ENCODE results near the gene LRFN2.

The LRFN2 gene

DNA sequence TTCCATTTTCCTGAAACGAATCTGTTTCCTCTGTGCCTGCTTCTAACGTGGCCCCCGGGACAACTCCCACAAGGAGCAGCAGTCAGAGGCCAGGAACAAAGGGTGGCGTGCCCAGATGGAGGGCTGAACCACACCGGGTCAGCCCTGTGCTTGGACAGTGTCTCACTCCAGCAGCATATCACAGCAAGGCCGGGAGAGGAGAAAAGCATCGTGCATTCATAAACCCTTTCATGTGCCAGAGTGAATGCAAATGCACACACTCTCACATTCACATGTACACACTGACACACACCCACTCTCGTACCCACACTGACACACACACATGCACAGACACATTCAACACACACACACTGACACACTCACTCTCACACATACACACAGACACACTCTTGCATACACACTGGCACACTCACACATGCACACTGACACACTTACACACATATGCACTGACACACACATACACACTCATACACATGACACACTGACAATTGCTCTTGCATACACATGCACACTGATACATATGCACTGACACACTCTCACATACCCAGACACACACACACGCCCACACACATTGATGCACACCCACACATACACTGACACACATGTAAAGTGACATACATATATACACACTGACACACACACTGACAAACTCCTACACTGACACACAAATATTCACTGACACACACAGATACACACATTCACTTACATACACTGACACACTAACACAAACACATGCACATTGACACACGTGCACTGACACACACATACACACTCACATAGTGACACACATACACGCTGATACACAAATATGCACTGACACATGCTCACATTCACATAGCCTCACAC, 237.0 kb downstream of the LRFN2 start:
- no peak for DNase-seq (ENCODE audit: low read depth in 2 of 2)

DNA sequence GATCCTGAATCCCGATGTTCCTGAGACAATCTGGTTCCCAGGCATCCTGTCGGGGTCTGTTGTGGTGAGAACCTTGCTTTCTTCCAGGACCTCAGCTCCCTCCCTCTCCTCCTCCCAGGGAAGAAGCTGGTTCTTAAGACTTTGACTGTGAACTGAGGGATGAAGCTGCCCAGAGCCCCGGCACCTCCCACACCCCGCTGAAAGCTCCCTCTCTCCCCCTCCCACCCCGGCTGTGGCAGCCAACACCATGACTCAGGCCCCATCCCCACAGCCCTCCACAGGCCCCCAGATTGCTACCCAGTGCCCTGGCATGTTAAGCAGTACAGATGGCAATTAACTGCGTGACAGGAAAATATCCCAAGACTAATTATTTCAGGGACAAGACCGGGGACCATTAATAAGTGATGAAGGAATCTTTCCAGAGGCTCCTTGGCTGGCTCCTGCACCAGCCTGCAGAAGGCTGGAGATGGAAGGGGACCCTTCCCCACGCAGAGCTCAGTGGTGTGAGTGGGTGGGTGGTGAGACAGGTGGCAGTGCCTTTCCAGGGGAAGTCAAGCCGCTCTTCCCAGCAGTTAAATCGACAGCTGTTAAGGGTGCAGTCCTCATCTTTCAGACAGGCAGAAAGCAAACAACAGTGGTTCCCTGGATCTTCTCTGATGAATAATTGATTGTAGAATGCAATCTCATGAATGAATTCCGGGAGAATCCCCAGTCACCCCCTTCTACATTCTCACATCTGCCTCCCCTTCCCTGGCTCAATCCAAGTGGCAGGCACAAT, 237.9 kb downstream of the LRFN2 start:
- no peak for DNase-seq (ENCODE audit: low read depth in 2 of 2)

DNA sequence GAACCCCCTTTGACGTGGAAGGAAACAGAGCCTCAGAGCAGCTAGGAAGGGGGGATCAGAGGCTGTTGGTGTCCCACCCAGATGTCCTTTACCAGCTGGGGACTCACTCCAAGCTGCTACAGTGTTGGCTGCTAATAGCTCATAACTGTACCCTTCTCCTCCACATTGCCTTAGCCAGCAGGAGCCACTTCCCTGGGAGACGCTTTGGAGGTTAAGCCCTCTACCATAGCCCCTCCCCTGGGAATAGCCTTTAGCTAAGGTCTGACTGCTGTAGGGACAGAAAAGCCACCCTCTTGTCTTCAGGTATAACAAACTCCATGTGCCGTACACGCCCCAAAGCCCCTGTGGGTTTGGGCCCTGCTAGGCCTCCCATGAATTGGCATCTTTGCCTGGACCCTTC, 238.6 kb downstream of the LRFN2 start:
- DNase-seq (ENCODE audit: low read depth in 2 of 2), result no peak

DNA sequence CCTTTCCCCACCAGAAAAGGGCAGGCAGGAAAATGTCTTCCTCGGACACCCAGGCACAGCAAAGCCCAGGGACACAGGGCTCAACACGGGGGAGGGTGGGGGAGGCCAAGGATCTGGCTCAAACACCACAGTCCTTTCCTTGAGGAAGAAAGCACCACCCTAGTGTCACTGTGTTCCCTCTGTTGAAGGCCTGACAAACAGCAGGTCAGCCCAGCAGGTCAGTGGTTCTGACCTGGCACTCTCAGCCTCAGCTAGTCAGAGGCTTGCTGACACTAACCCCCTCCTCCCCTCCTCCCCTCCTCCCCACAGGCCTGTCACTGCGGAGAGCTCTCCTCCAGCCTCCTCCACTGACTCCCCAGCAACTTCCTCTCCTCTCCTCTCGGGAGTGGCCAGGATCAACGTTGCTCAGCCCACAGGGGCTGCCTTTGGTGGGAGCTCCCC, 239.6 kb downstream of the LRFN2 start:
- no peak for DNase-seq (ENCODE audit: low read depth in 2 of 2)

DNA sequence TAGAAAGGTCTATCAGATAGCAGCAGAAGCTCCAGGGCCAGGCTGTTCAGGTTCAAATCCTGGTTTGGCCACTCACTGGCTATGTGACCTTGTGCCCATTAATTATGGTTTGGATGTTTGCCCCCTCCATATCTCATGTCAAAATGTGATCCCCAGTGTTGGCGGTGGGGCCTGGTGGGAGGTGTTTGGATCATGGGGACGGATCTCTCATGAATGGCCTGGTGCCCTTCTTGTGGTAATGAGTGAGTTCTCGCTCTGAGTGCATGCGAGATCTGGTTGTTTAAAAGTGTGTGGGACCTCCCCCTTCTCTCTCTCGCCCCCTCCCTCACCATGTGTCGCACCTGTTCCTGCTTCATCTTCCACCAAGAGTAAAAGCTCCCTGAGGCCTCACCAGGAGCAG, 240.9 kb downstream of the LRFN2 start:
- DNase-seq (ENCODE audit: low read depth in 2 of 2), result no peak

DNA sequence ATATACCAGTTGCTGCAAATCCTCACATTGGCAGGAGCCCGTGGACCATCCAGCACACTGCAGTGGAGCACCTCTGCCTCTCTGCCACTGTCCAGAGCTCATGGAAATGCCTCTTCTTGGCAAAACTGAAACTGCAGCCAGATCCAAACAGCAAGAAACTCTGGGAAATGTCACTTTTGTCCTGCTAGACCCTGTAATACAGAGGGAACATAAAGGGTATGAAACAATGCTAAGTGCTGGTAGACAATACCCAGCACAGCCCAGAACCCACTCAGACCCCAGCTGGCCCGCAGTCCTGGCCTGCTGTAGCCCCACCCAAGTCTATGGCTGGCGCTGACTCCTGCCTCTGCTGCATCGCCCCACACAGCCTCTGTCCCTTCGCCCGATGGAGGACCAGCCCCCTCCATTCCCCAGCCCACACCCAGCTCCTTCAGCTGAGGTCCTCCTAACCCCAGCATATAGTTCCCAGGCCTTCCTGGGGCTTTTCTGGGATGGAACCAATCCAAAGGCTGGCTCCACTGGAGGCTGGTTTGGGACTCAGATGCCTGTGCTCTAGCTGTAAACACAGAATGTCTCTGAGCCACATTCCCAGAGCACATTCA, 242.5 kb downstream of the LRFN2 start:
- no peak for DNase-seq (ENCODE audit: low read depth in 2 of 2)

DNA sequence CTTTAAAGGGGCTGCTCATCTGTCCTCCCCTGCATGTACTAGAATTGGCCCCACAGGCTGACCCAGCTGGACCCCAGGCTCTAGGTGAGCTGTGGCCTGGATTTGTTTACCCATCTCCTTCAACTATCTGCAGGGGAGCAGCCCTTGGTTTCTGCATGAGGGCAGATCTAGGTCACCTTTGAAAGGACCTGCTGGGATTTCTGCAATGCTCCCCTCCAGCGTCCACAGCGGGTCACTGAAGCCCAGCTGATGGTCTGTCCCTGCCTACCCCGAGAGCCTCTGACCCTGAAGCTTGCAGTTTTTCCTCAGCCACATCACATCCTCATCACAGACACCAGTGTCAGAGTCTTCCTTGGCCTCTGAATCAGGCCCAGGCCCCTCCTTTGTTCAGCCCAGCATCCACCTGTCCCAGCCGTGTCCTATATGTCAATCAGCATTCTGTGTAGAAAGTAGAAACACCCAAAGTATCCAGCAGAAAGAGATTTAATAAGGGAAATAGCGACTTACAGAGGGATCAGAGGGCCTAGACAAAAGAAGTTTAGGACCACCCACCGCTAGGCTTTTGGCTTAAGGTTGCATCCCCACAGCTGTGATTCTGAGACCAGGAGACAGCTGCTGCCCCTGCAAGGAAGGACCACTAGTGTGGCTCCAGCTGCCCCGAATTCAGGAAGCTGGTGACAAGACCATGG, 243.1 kb downstream of the LRFN2 start:
- no peak for DNase-seq (ENCODE audit: low read depth in 2 of 2)

DNA sequence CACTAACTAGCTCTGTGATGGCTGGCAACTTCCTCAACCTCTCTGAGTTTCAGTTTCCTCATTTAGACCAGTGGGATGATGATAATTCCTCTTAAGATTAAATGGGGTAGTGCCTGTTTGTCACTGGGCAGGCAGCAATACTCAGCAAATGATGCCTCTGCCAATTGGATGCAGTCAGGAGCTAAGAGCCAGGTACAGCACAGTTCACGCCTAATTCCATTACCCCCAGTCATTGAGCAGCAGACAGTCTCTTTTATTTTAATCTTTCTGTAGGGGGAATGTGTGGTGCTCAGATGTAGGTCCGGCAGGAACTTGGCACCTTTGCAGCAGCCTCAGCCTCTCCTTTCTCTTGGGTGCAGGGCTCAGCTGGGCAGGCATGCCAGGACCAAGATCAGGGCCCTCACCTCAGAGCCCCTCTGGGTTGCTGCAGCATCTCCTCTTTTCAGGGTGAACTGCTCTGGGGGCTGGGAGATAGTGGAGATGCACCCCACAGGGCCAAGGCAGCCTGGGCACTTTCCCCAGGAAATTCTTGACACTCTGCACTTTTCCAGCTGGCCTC, 243.8 kb downstream of the LRFN2 start:
- no peak for DNase-seq (ENCODE audit: low read depth in 2 of 2)

DNA sequence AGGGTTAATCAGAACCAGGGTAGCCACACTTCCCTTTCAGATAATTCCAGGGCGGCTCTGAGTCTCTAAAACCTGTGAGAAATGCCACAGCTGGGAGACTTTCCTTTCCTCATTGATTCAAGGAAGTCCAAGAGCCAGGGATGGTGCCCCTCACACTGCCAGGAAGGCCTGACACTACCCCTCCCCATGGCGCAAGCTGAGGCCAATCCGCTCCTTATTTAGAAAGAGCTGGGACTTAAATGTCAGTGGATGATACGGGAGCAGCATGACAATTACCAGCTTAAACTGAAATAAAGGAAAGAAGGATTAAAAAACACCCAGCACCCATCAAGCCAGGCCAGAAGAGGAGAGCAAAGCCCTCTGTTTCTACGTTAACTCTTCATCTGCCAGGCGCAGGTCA, 244.4 kb downstream of the LRFN2 start:
- no peak for DNase-seq (ENCODE audit: low read depth in 2 of 2)

DNA sequence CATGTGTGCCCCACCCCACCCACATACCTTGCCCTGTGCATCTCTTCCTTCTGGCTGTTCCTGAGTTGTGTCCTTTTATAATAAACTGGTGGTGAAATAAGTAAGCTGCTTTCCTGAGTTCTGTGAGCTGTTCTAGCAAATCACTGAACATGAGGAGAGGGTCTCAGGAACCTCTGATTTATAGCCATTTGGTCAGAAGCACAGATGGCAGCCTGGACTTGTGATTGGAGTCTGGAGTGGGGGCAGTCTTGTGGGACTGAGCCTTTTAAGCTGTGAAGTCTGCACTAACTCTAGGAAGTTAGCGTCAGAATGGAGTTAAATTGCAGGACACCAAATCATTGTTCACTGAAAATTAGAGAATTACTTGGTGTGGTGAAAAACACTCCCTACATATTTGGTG, 245.4 kb downstream of the LRFN2 start:
- no peak for DNase-seq (ENCODE audit: low read depth in 2 of 2)

Measured in stimulated activated CD4-positive, alpha-beta T cell treated with anti-CD3 and anti-CD28 coated beads, Interleukin-12 subunit alpha, Interleukin-12 subunit beta, amount 100 ng/mL, for 24 hours (primary cell).